GM19025 (cell line): ENCODE measurements around the gene ADGRD2.

Experiments used
- ATAC-seq: cut with Tn5 transposase; IDR thresholded peaks from one replicate; pipeline ENCODE4 v1.9.1; 2021; ENCODE audit warnings: mild to moderate bottlenecking, low read depth, moderate library complexity; ENCODE audit not compliant: unreplicated experiment

Gene ADGRD2

GRCh38 chr9:124492818-124493217 lies 42.6 kb downstream of the ADGRD2 start:
- ATAC-seq = no peak

- no peak for ATAC-seq
These were observed 43.0 kb downstream of the ADGRD2 start for GRCh38 chr9:124493218-124493617.

- no peak for ATAC-seq
These were observed 43.7 kb downstream of the ADGRD2 start for GRCh38 chr9:124493794-124494479.

- ATAC-seq = no peak
These were observed 45.1 kb downstream of the ADGRD2 start for GRCh38 chr9:124495126-124496074.

GRCh38 chr9:124496075-124496449 lies 45.8 kb downstream of the ADGRD2 start:
- ATAC-seq = no peak

GRCh38 chr9:124496463-124496862 lies 46.2 kb downstream of the ADGRD2 start:
- no peak for ATAC-seq

GRCh38 chr9:124497441-124497840 lies 47.2 kb downstream of the ADGRD2 start:
- no peak for ATAC-seq

- no peak for ATAC-seq
These were observed 47.8 kb downstream of the ADGRD2 start for GRCh38 chr9:124498040-124498439.

GRCh38 chr9:124498499-124499146 lies 48.4 kb downstream of the ADGRD2 start:
- no peak for ATAC-seq

- no peak for ATAC-seq
These were observed 49.0 kb downstream of the ADGRD2 start for GRCh38 chr9:124499216-124499615.

GRCh38 chr9:124500028-124500795 lies 50.0 kb downstream of the ADGRD2 start:
- no peak for ATAC-seq

GRCh38 chr9:124500796-124501611 lies 50.8 kb downstream of the ADGRD2 start:
- ATAC-seq = no peak

GRCh38 chr9:124501771-124502320 lies 51.6 kb downstream of the ADGRD2 start:
- no peak for ATAC-seq

GRCh38 chr9:124502711-124503702 lies 52.8 kb downstream of the ADGRD2 start:
- ATAC-seq = no peak

GRCh38 chr9:124503713-124504529 lies 53.7 kb downstream of the ADGRD2 start:
- no peak for ATAC-seq

GRCh38 chr9:124504530-124505005 lies 54.3 kb downstream of the ADGRD2 start:
- no peak for ATAC-seq
